ENCODE results near the gene RNF213.

- TF ChIP-seq GATA3 (IDR thresholded peaks at IDR 0.05; ENCODE audit: low read depth, low read length): no peak
- no peak for TF ChIP-seq GATA2 (IDR thresholded peaks at IDR 0.05; ENCODE audit: low read depth, low read length)
Measured at GRCh38 chr17:80348551-80349150, 88.0 kb downstream of the RNF213 start.
